GM18909 (cell line): Measurements from ENCODE around the gene SLC25A21.
"Not testable (repeated sequence)": the region's sequence is repeated elsewhere in the genome, so short reads cannot be mapped to it uniquely, and the experiment has no call there.

Experiments
- ATAC-seq: cut with Tn5 transposase; IDR thresholded peaks from one replicate; pipeline ENCODE4 v1.9.1; 2021; ENCODE audit warnings: mild to moderate bottlenecking; ENCODE audit not compliant: unreplicated experiment, poor library complexity

Gene SLC25A21

DNA sequence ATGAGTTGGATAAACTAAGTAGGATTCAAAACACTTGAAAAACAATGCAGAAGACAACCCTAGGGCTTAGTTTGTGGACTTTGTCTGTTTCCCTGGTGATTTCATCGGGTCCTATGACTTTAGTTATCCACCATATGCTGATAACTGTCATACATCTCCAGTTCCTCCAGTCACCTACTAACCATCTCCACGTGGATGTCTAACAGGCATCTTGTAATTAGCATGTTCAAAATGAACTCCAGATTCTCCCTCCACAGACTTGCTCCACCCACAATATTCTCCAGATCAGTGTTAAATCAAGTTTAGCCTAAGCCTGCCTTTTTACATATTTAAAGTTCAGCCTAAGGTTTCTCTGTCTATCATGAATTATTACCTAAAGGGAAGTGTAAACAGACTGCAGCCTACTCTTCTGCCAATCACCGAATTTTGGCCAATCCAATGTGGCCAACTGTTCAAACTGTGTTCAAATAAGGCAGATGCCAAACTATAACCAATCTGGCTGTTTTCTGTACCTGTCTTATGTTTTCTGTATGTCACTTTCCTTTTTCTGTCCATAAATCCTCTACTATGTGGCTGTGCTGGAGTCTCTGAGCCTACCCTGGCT, 423.7 kb downstream of the SLC25A21 start:
- no peak for ATAC-seq

DNA sequence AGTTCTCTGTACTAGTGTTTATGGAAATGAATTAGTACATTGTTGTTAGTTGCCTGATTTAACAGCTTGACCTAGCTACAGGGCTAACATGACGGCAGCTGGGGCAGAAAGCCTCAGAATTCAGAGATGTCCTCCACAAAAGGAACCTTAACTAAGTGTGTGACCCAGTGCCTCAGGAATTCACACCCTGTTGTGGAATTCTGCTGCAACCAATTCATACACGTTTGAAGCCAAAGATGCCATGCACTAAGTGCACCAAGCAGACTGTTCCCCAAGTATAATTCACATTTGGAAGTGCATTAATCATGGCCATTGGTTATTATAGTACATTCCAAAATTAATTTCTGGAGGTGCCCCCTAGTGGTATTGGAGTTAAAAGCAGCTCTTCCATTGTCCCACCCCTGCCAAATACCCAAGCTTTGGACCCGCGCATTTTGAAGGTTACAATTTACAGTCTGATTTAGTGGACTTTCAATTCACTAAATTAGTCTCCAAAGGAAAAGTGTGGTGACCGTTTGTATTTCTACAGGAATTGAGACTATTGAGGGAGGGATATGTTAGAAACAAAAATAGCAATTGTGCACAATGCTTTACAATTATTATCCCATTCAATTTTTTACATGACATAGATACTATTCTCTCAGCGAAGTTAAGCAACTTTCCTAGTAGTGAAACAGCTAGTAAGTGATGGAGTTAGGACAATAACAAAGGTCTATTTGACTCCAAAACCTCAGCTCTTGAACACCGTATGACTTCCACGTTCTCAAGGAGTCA, 424.8 kb downstream of the SLC25A21 start:
- ATAC-seq, result no peak

DNA sequence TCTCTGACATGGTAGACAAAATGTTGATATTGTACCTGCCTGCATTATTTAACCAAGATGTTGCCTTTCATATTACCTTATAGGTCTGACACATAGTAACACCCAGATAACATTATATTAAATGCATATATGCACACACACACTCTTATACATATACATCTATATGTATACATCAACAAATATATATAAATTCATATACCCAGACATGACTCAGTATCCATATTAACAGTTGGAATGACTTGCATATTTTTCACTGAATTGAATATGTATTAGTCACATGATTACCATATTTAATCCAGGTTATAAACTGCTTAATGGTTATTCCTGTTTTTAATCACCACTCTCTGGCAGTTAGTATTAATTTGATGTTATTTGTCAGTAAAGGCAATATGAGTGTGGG, 425.5 kb downstream of the SLC25A21 start:
- no peak for ATAC-seq

DNA sequence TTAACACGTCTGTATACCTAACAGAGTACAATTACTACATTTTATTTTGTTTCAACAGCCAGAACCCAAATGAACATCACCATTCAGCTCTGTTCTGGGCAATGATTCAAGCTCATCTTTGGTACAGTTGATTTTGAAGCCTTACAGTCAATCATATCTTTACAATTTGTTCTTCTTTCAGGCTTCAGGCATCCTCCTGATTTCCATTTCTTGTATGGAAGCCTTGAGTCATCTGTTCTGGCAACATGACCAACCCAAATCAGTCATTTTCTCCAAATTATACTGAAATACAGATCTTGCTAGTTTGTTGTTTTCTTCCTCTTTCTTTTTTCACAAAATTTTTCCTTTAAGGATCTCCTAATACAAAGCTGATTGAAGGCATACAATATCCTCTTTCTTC, 430.5 kb downstream of the SLC25A21 start:
- no peak for ATAC-seq

DNA sequence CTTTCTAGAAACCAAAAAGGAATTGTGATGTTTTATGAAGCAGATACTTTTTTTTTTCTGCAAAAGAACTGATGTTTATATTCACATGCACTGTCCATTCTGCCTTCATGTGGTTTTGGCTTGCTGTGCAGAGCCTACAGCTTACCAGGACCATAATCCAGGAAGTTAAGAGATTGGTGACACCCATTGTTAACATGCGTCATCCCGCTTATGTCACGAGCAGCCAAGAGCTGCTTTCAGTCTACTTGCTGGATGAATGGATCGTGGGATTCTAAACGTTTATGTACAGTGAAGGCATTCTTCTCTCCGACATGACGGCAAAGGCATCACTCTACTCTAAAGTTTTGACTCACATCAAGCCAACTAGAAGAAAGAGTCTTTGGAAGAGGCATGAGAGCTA, 434.1 kb downstream of the SLC25A21 start:
- no peak for ATAC-seq

DNA sequence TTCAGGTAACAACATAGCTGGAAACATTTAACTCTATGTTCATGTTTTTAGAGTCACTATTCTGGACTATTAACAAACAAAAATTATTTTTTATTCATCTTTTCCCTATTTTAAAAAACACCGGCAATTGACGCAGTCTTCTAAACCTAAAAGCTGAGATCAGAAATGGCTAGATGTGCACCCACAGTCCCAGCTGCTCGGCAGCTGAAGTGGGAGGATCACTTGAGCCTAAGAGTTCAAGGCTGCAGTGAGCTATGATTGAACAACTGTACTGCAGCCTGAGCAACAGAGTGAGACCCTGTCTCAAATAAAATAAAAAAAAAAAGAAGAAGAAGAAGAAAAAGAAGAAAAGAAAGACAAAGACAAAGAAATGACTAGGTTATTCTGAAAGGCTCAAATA, 446.3 kb downstream of the SLC25A21 start:
- no peak for ATAC-seq

DNA sequence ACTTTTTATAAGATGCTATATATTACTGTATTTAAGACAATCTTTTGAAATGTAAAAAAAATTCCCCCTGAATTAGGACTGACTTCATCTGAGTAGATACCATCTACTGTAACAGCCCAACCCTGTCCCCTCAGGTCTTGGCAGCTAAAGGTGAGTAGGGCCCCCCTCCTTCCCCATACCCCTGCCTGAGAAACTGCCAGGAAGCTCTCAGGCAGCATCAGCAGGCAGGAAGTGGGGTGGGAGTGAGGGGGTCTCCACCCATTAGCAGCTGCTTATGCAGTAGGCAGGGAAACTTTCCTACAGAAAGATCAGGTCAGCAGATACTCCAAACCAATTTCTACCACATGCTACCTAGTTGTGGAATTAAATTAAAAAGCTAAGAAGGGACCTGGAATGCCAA, 448.2 kb downstream of the SLC25A21 start:
- no peak for ATAC-seq

DNA sequence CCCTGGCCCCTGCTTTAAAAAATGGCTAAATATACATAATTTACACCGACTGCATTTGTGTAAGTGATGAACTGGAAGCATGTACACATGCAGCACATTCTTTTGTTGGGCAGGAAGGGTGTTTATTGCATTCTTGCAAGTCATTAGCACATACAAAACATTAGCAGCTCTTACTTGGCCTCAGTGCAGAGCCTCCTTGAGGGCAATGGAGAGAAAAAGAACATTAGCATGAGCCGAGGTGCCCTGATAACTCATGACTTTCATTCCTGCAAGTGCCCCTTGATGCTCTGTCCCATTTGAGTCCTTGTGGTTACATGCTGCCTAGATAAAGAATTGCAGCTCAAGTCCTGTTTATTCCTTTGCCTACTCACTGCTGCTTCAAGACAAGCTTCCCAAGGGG, 448.9 kb downstream of the SLC25A21 start:
- ATAC-seq, result no peak

DNA sequence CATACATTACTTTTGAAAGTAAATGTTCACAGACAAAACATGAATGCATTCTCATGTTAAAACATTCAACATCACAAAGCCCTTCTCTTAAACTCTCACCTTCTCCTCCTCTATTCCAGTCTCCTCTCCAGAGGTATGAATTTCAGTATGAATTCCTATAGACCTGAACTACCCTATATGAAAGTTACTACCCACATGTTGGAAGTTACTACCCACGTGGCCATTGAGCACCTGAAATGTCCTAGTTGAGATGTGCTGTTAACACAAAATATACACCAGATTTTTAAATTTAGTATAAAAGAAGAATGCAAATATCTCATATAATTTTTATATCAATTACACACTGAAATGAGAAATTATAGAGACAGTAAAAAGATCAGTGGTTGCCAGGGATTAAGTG, 450.5 kb downstream of the SLC25A21 start:
- no peak for ATAC-seq

DNA sequence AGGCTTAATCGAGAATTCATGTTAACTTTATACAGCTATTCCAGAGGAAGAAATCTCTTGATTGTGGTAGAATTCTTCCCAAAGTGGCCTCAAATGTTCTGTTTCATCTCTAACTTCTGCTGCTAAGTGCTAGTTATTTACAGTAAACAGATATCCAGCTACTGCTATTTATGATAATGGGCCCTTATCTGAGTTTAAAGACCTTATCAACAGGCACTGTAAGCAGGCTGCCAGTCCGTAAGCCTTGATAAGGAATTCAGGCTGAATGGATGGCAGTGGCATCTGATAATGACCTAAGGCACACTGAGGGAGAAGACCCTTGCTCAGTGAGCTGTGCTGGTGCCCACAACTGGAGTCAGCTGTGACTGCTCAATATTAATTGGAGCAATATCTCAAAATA, 451.7 kb downstream of the SLC25A21 start:
- no peak for ATAC-seq

DNA sequence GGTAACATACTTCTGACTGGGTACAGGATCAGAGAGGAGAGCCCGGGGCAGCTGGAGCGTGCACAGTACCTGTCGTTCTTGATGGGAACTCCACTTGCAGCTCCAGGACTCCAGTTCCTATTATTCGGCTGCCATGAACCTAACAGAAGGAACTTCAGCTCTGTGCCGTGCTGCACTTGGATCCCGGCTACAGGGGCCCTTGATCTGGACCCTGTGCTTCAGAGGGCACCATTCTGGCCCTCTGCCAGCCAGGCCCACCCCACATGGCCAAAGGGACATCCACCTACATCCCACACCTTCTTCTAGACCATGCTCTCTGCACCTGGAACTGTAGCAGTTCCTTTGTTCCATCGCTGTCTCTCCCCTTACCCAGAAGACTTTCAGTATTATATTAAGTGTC, 452.6 kb downstream of the SLC25A21 start:
- ATAC-seq, result no peak

DNA sequence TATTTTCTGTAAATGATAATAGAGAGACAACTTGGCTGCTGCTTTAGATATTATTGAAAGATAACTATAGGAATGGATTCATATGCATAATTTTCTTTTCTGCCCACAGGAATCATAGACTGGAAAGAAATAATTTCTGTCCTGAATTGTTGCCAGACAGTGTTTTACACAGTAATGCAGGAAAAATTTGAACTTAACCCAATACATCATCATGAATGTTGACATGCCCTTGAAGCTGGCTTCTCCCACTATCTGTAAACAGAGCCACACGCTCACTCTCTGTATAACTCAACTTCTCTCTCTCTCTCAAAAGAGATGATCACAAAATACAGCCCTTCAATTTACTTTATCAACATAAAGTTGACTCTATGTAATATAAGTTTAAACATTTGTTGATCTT, 454.2 kb downstream of the SLC25A21 start:
- ATAC-seq, result no peak

DNA sequence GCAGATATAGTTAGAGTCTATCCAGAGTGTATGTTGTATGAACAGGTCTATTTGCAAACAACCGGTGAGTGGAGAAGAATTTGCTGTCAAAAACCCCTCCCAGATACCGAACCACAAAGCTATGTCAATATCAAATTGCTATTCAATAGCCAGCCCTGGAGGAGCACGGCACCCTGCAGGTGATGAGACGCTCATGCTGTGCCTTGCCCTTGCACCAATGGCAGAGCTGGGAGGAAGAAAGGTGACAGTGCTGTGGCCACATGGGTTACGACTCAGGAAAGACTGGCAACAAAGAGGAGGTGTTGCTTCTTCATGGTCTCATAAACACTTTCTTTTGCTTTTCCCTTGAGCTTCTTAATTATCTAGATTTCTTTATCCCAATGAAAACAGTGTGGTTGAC, 455.0 kb downstream of the SLC25A21 start:
- ATAC-seq, result no peak

DNA sequence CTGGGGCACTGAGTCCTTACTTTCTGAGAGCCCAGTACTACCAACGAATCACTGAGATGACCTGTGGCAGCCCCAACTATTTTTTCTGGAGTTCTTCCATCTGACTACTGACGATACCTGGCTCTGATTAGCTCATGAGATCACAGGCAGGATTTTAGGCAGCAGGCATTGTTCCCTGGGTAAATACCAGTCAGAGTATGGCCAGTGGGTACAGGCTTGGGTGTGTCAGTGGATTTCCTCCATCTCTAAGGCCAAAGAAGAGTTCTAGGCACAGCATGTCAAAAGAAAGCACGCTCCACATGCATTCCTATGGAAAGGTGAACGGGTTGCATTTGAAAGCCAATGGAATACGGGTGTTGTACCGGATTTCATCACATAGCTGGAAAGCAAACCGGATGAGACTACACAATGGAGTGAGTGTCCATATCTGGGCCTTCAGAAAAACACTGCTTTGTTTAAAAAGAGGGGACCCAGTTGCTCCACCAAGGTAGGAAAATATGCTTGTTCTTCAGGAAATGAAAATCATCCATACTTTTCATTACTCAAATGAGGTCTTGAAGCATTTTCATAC, 455.7 kb downstream of the SLC25A21 start:
- ATAC-seq, result no peak

DNA sequence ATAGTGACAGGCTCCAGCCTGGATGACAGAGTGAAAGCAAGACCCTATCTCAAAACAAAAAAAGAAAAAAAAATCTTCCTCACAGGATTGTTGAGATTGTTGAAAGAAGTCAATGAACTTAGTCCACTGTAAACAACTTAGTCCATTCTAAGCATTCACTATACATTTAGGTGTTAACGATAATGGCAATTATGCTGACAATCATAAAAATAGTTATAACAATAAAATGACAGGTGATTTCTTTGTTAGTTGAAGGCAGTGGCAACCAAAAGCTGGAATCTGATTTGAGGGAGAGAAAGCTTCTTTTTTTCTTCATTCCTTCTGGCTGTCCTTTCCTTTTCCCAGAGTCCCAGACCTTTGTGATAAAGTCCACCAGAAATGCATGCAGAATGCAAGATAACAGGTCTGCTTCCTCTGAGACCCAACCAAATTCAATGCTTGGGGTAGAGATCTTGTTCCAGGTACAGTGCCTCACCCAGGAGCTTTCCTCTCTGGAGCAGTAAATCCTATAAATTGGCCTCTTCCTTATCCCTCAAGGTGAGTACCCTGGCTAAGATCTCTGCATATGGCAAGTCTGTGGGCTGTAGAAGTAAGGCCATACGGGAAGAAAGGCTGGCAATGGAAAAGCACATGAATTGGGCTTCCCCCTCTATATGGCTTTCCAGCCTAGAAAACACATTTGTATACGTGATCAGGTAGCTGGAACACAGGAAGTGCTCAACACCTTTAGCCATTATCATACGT, 458.3 kb downstream of the SLC25A21 start:
- no peak for ATAC-seq

DNA sequence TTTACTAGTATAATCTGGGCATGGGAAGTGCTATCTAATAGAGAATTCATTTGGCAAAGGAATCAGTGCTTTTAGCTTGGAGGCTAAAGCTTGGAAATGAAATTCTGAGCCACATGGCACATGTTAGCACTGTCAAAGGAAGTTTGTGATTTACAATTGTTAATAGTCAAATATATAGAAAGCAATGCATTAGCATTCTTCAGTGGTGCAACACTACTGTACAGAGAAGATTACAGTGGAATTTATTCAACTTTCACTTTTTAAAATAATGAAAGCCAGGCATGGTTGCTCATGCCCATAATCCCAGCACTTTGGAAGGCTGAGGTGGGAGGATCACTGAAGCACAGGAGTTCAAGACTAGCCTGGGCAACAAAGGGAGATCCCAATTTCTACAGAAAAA, 464.8 kb downstream of the SLC25A21 start:
- ATAC-seq, result no peak

DNA sequence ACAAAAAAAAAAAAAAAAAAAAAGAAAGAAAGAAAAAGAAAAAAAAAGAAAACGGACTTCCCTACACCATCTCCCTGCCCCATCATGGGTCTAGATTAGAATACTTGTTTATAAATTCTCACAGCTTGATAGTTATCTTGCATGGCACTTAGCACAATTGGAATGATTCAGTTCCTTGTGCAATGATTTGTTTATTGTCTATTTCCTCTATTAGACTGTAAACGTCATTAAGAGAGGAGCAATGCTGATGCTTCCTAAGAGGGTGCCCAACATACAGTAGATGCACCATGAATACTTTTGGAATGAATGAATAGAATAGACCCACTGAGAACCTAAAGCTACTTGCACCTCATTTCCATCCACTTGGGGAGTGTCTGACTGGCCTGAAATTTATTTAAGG, 469.9 kb downstream of the SLC25A21 start:
- ATAC-seq, result no peak

DNA sequence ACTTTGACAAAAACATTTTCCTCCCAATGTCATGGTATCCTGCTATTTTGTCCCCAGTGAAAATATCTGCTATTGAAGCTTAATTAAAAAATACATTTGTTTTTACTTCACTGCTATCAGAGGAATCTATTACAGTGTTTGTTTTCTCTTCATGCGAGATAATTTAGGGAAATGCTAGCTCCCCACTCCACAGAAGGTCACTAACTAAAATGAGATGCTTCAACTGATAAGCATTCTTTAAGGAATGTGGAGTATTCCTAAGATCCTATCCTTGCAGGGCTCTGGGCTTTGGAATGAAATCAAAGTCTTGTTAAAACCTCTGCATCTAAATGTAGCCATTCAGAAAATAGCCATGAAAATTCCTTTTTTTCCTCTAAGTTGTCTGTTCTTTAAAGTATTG, 471.3 kb downstream of the SLC25A21 start:
- no peak for ATAC-seq

DNA sequence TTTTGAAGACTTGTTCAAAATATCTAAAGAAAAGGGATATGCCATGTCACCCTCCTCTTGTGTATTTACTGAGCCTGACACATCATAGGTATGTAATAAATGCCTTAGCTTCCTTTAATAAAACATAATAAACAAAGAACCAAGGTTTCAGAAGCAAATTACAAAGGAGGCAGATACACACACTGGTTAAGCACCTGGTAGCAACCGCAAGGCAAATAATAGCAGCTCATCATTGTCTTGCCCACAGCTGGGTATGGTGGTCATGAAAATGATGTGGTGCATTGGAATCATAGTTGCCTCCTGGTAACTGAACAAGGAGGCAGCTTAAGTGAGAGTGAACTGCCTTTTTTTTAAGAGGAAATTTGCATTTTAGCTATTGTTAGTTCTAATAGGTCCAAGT, 471.8 kb downstream of the SLC25A21 start:
- no peak for ATAC-seq

DNA sequence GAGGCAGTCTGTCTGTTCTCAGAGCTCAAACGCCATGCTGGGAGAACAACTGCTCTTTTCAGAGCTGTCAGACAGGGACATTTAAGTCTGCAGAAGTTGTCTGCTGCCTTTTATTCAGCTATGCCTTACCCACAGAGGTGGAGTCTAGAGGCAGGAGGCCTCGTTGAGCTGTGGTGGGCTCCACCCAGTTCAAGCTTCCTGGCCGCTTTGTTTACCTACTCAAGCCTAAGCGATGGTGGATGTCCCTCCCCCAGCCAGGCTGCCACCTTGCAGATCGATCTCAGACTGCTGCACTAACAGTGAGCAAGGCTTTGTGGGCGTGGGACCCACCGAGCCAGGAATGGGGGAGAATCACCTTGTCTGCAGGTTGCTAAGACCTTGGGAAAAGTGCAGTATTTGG, 473.0 kb downstream of the SLC25A21 start:
- ATAC-seq, result not testable (repeated sequence)

DNA sequence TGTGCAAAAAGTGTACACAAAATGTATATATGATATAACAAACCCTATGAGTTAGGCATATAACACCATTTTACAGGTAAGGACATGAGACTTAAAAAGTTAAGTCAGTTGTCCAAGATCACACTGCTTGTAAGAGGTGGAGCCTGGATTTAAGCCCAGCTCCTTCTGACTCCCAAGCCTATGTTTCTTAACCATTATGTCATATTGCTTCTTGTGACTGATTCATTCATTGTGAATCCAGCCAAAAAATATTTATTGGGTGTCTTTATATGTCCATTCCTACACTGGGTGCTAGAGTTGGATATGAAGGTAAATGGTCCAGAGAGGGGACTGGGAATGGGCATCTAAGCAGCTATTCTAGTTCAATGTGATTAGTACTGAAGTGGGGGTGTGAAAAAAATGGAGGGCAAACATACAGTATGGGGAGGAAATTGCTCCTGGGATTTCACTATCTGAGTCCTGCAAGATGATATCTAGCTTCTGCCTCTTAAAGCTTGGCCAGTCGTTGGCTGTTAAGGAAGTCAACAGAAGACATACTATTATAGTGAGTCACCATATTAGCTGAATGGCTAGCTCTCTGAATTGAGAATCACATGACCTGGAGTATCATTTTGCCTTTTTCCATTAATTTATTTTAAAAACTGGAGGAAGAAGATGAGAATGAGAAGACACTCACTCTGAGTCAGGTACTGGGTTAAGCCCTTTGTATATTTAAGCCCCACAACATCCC, 481.9 kb downstream of the SLC25A21 start:
- ATAC-seq, result no peak
